Astrocyte (in vitro differentiated cells and primary cell): ENCODE results near the gene KHNYN. TPM values are rescaled to one million over a fixed set of nuclear protein-coding genes. Genes with fewer than 3 reads are reported as not detected.
"Not testable (repeated sequence)": the region's sequence is repeated elsewhere in the genome, so short reads cannot be mapped to it uniquely, and the experiment has no call there.

Source experiments
- DNase-seq: peaks from one replicate; pipeline ENCODE4 v3.0.0-alpha.2; 2010; ENCODE audit warnings: low read depth
- FAIRE-seq: peaks from 2 replicates; lab custom pipeline; 2011; peaks lifted over from hg19 to GRCh38; lab: Jason Lieb, UNC
- H2AFZ ChIP-seq: 2 replicates; pipeline ENCODE4 v1.6.0; 2012; ENCODE audit warnings: low read depth, low read length, inconsistent platforms
- H3K27ac ChIP-seq: 2 replicates; pipeline ENCODE4 v1.5.1; 2011; ENCODE audit warnings: low read depth, low read length, inconsistent platforms
- H3K27me3 ChIP-seq: 2 replicates; pipeline ENCODE4 v1.6.0; 2011; ENCODE audit warnings: low read length, inconsistent platforms; ENCODE audit not compliant: insufficient read depth
- H3K36me3 ChIP-seq: 2 replicates; pipeline ENCODE4 v1.5.1; 2011; ENCODE audit warnings: low read length, inconsistent platforms; ENCODE audit not compliant: insufficient read depth
- H3K4me1 ChIP-seq: 2 replicates; pipeline ENCODE4 v1.5.1; 2011; ENCODE audit warnings: low read length, inconsistent platforms; ENCODE audit not compliant: insufficient read depth
- H3K4me2 ChIP-seq: 2 replicates; pipeline ENCODE4 v1.6.0; 2012; ENCODE audit warnings: low read length, inconsistent platforms
- H3K4me3 ChIP-seq: 2 replicates; pipeline ENCODE4 v1.5.1; 2011; ENCODE audit warnings: low read depth, mild to moderate bottlenecking, low read length, inconsistent platforms; ENCODE audit not compliant: insufficient read depth
- H3K79me2 ChIP-seq: 2 replicates; pipeline ENCODE4 v1.6.0; 2012; ENCODE audit warnings: mild to moderate bottlenecking, low read length, inconsistent platforms; ENCODE audit not compliant: insufficient read depth
- H3K9ac ChIP-seq: 2 replicates; pipeline ENCODE4 v1.6.0; 2012; ENCODE audit warnings: mild to moderate bottlenecking, low read length, inconsistent platforms
- H3K9me3 ChIP-seq: 2 replicates; pipeline ENCODE4 v1.5.1; 2012; ENCODE audit warnings: low read depth, mild to moderate bottlenecking, low read length, inconsistent platforms; ENCODE audit not compliant: insufficient read depth
- H4K20me1 ChIP-seq: 2 replicates; pipeline ENCODE4 v1.6.0; 2012; ENCODE audit warnings: low read length, inconsistent platforms; ENCODE audit not compliant: insufficient read depth
- H3K27ac Mint-ChIP-seq: one replicate; pipeline ENCODE4 v1.8.0; 2021; ENCODE audit warnings: mild to moderate bottlenecking, mixed read lengths; ENCODE audit not compliant: unreplicated experiment
- H3K27me3 Mint-ChIP-seq: one replicate; pipeline ENCODE4 v1.8.0; 2021; ENCODE audit warnings: low read depth, mixed read lengths; ENCODE audit not compliant: unreplicated experiment
- H3K36me3 Mint-ChIP-seq: one replicate; pipeline ENCODE4 v1.8.0; 2021; ENCODE audit warnings: low read depth, mixed read lengths; ENCODE audit not compliant: unreplicated experiment
- H3K4me1 Mint-ChIP-seq: one replicate; pipeline ENCODE4 v1.8.0; 2021; ENCODE audit warnings: low read depth, mixed read lengths; ENCODE audit not compliant: unreplicated experiment
- H3K4me3 Mint-ChIP-seq: one replicate; pipeline ENCODE4 v1.8.0; 2021; ENCODE audit warnings: mild to moderate bottlenecking, moderate library complexity, mixed read lengths; ENCODE audit not compliant: unreplicated experiment
- H3K9me3 Mint-ChIP-seq: one replicate; pipeline ENCODE4 v1.8.0; 2021; ENCODE audit warnings: mild to moderate bottlenecking, mixed read lengths; ENCODE audit not compliant: unreplicated experiment
- CTCF ChIP-seq: IDR thresholded peaks from 2 replicates; pipeline ENCODE4 v1.5.1; 2011; ENCODE audit warnings: low read depth, mild to moderate bottlenecking, inconsistent platforms, low read length, moderate library complexity; ENCODE audit not compliant: insufficient read depth
- EZH2 ChIP-seq: IDR thresholded peaks from 2 replicates; pipeline ENCODE4 v1.6.1; 2012; ENCODE audit warnings: mild to moderate bottlenecking, low read length, inconsistent platforms; ENCODE audit not compliant: insufficient read depth
- total RNA-seq: library from RNA; stranded (reverse); gene quantifications from 2 replicates; pipeline ENCODE4 v1.2.1, GENCODE V29; 2021

Gene KHNYN
- total RNA-seq, 1 donor from 2014 or later = 45.5 TPM

DNA sequence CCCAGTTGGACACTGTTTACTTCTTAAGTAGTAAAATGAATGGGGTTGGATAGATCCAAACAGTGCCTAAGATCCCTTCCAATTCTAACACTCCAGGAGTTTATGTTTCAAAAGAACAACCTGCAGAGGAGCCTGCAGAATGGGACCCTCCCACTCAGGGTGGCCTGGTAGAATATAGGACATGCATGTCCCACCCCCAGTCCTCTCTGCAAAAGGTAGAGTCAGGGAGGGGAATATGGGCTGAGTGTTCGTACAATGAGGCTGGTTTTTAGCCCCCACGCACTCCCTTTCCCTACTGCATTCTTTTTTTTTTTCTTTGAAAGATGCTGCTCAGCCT is 42.8 kb upstream of the KHNYN start:
- H3K9me3 Mint-ChIP-seq = no peaks in the 10 kb centered on the region
- Histone ChIP-seq H3K36me3 (no peaks in the 10 kb centered on the region), H3K4me3 (no peak overlapping the region), H3K27me3 (peaks cover 7% of the 10 kb centered on the region), H2AFZ (no peak overlapping the region), H4K20me1 (no peaks in the 10 kb centered on the region), H3K79me2 (no peaks in the 10 kb centered on the region), H3K9ac (no peak overlapping the region), H3K4me1 (peaks cover 1% of the 10 kb centered on the region), H3K9me3 (peaks cover 2% of the 10 kb centered on the region), H3K4me2 (no peak overlapping the region), H3K27ac (no peak overlapping the region)
- no peak overlapping the region for H3K27ac Mint-ChIP-seq
- peaks cover 3% of the 10 kb centered on the region for H3K27me3 Mint-ChIP-seq
- DNase-seq (no peak), FAIRE-seq (no peak)
- no peaks in the 10 kb centered on the region for H3K36me3 Mint-ChIP-seq
- no peak for TF ChIP-seq EZH2
- no peak for TF ChIP-seq CTCF
- peaks cover 5% of the 10 kb centered on the region for H3K4me1 Mint-ChIP-seq
- no peak overlapping the region for H3K4me3 Mint-ChIP-seq

- H3K4me2 ChIP-seq, H3K4me1 ChIP-seq, H3K9ac ChIP-seq, H3K9me3 Mint-ChIP-seq, H4K20me1 ChIP-seq, DNase-seq, H3K4me3 Mint-ChIP-seq, H3K27ac ChIP-seq, H3K4me3 ChIP-seq, H3K27me3 ChIP-seq, H3K27me3 Mint-ChIP-seq, H3K4me1 Mint-ChIP-seq, FAIRE-seq, H2AFZ ChIP-seq, H3K36me3 ChIP-seq, H3K9me3 ChIP-seq, H3K27ac Mint-ChIP-seq, H3K79me2 ChIP-seq, H3K36me3 Mint-ChIP-seq: not testable (repeated sequence)
Measured at GRCh38 chr14:24387579-24387978, 42.2 kb upstream of the KHNYN start.

- Histone ChIP-seq H3K9me3 (peaks cover 2% of the 10 kb centered on the region), H3K4me3 (no peak overlapping the region), H3K79me2 (no peaks in the 10 kb centered on the region), H3K4me1 (peaks cover 4% of the 10 kb centered on the region), H3K9ac (no peak overlapping the region), H4K20me1 (no peaks in the 10 kb centered on the region), H3K36me3 (no peaks in the 10 kb centered on the region), H3K27me3 (peaks cover 7% of the 10 kb centered on the region), H3K4me2 (no peak overlapping the region), H2AFZ (no peak overlapping the region), H3K27ac (no peak overlapping the region)
- Mint-ChIP-seq H3K4me3 (no peak overlapping the region), H3K4me1 (peaks cover 8% of the 10 kb centered on the region), H3K9me3 (no peaks in the 10 kb centered on the region), H3K36me3 (no peaks in the 10 kb centered on the region), H3K27ac (no peak overlapping the region), H3K27me3 (peaks cover 3% of the 10 kb centered on the region)
- TF ChIP-seq EZH2 = no peak
- no peak for TF ChIP-seq CTCF
- DNase-seq (no peak), FAIRE-seq (no peak)
Measured at GRCh38 chr14:24388474-24389179, 41.1 kb upstream of the KHNYN start.
